ENCODE data around the gene C22orf23. TPM values are rescaled to one million over a fixed set of nuclear protein-coding genes. Genes with fewer than 3 reads are reported as not detected.

C22orf23 gene
- total and polyA plus RNA-seq, 9 of the 15 experiments (the other 6 are each of a cell fraction or from before 2014, with no cell fraction given), result 0.25 to 1.0 (median 0.53) TPM

DNA sequence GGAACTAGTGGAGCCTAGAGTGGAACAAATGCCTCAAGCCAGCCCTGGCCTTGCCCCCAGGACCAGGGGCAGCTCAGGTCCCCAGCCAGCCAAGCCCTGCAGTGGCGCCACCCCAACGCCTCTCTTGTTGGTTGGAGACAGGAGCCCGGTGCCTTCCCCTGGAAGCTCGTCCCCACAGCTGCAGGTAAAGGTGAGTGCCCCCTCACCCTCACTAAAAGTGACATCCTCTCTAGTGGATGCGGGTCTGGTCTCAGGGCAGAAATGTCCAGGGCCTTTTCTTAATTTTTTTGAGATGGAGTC lies 25.8 kb downstream of the C22orf23 start (continued):
- TF ChIP-seq, protein P1, sequence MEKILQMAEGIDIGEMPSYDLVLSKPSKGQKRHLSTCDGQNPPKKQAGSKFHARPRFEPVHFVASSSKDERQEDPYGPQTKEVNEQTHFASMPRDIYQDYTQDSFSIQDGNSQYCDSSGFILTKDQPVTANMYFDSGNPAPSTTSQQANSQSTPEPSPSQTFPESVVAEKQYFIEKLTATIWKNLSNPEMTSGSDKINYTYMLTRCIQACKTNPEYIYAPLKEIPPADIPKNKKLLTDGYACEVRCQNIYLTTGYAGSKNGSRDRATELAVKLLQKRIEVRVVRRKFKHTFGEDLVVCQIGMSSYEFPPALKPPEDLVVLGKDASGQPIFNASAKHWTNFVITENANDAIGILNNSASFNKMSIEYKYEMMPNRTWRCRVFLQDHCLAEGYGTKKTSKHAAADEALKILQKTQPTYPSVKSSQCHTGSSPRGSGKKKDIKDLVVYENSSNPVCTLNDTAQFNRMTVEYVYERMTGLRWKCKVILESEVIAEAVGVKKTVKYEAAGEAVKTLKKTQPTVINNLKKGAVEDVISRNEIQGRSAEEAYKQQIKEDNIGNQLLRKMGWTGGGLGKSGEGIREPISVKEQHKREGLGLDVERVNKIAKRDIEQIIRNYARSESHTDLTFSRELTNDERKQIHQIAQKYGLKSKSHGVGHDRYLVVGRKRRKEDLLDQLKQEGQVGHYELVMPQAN (IDR thresholded peaks at IDR 0.05; ENCODE audit: borderline replicate concordance), result no peak
- TF ChIP-seq, protein P2, sequence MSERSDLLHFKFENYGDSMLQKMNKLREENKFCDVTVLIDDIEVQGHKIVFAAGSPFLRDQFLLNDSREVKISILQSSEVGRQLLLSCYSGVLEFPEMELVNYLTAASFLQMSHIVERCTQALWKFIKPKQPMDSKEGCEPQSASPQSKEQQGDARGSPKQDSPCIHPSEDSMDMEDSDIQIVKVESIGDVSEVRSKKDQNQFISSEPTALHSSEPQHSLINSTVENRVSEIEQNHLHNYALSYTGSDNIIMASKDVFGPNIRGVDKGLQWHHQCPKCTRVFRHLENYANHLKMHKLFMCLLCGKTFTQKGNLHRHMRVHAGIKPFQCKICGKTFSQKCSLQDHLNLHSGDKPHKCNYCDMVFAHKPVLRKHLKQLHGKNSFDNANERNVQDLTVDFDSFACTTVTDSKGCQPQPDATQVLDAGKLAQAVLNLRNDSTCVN (CRISPR knock-in tag; IDR thresholded peaks at IDR 0.05), result no peak
- TF ChIP-seq, protein P3, sequence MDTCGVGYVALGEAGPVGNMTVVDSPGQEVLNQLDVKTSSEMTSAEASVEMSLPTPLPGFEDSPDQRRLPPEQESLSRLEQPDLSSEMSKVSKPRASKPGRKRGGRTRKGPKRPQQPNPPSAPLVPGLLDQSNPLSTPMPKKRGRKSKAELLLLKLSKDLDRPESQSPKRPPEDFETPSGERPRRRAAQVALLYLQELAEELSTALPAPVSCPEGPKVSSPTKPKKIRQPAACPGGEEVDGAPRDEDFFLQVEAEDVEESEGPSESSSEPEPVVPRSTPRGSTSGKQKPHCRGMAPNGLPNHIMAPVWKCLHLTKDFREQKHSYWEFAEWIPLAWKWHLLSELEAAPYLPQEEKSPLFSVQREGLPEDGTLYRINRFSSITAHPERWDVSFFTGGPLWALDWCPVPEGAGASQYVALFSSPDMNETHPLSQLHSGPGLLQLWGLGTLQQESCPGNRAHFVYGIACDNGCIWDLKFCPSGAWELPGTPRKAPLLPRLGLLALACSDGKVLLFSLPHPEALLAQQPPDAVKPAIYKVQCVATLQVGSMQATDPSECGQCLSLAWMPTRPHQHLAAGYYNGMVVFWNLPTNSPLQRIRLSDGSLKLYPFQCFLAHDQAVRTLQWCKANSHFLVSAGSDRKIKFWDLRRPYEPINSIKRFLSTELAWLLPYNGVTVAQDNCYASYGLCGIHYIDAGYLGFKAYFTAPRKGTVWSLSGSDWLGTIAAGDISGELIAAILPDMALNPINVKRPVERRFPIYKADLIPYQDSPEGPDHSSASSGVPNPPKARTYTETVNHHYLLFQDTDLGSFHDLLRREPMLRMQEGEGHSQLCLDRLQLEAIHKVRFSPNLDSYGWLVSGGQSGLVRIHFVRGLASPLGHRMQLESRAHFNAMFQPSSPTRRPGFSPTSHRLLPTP (IDR thresholded peaks at IDR 0.05; ENCODE audit: borderline replicate concordance, extremely low read depth, insufficient read length), result no peak
- TF ChIP-seq ZNF445 (CRISPR knock-in tag; IDR thresholded peaks at IDR 0.05; ENCODE audit: low read depth) (no peak), CREB3 (tag; conservative IDR thresholded peaks at IDR 0.05; ENCODE audit: low read depth) (no peak)

Data from K562 (cell line).